GM18909 (cell line): ENCODE data around the gene ANKRD36C.
A peak's percentile ranks its signal among the peaks of the same experiment; 100 is the strongest.
"Not testable (repeated sequence)": the region's sequence is repeated elsewhere in the genome, so short reads cannot be mapped to it uniquely, and the experiment has no call there.

Source experiments
- ATAC-seq: cut with Tn5 transposase; IDR thresholded peaks from one replicate; pipeline ENCODE4 v1.9.1; 2021; ENCODE audit warnings: mild to moderate bottlenecking; ENCODE audit not compliant: unreplicated experiment, poor library complexity

The ANKRD36C gene

GRCh38 chr2:95991351-95992094 is at the start of gene ANKRD36C:
Gene ANKRD36C (minus strand): TSS chr2:95991824. CDS start chr2:95991708, 116 bp downstream.
- peak; percentile 92 for ATAC-seq

- ATAC-seq, result not testable (repeated sequence)
These were observed 43.9 kb upstream of the ANKRD36C start for GRCh38 chr2:96035554-96035953.

- not testable (repeated sequence) for ATAC-seq
These were observed 43.2 kb upstream of the ANKRD36C start, which contains the start of gene GPAT2 for GRCh38 chr2:96034792-96035191. Gene GPAT2 (minus strand): TSS chr2:96034916. CDS start chr2:96032359, 2,557 bp downstream.

- not testable (repeated sequence) for ATAC-seq
These were observed 42.4 kb upstream of the ANKRD36C start for GRCh38 chr2:96033997-96034396.

- not testable (repeated sequence) for ATAC-seq
These were observed 36.2 kb upstream of the ANKRD36C start for GRCh38 chr2:96027725-96028325.

GRCh38 chr2:96025755-96026154 is 34.1 kb upstream of the ANKRD36C start:
- ATAC-seq, result not testable (repeated sequence)

GRCh38 chr2:96025194-96025492 is 33.5 kb upstream of the ANKRD36C start:
- no peak for ATAC-seq

- no peak for ATAC-seq
These were observed 32.9 kb upstream of the ANKRD36C start for GRCh38 chr2:96024336-96025193.

- peak; percentile 6 for ATAC-seq
These were observed 32.1 kb upstream of the ANKRD36C start for GRCh38 chr2:96023701-96024100.

GRCh38 chr2:96022701-96023447 is 31.2 kb upstream of the ANKRD36C start:
- ATAC-seq, result peak; percentile 61

- not testable (repeated sequence) for ATAC-seq
These were observed 30.5 kb upstream of the ANKRD36C start for GRCh38 chr2:96022126-96022525.

GRCh38 chr2:96021142-96021541 is 29.5 kb upstream of the ANKRD36C start:
- ATAC-seq, result not testable (repeated sequence)

GRCh38 chr2:96019909-96020590 is 28.4 kb upstream of the ANKRD36C start:
- not testable (repeated sequence) for ATAC-seq

GRCh38 chr2:96016321-96016720 is 24.7 kb upstream of the ANKRD36C start:
- ATAC-seq, result not testable (repeated sequence)

GRCh38 chr2:96012792-96013264 is 21.2 kb upstream of the ANKRD36C start:
- not testable (repeated sequence) for ATAC-seq

GRCh38 chr2:96012086-96012791 is 20.6 kb upstream of the ANKRD36C start:
- ATAC-seq, result not testable (repeated sequence)

GRCh38 chr2:96011129-96011455 is 19.5 kb upstream of the ANKRD36C start:
- ATAC-seq, result peak; percentile 14

- peak; percentile 98 for ATAC-seq
These were observed 18.9 kb upstream of the ANKRD36C start for GRCh38 chr2:96010320-96011128.
